Embryonic facial prominence (tissue), 1 donor: ENCODE measurements around the gene CDON.

Experiments used
- DNase-seq: peaks from one replicate; pipeline ENCODE4 v3.0.0-alpha.2; 2016; ENCODE audit errors: extremely low spot score

The CDON gene

GRCh38 chr11:125956391-125957134 is 106.1 kb downstream of the CDON start:
- DNase-seq, result no peak

- DNase-seq, result no peak
Observed at GRCh38 chr11:125955856-125956255, 106.8 kb downstream of the CDON start.

- no peak for DNase-seq
Observed at GRCh38 chr11:125954945-125955640, 107.6 kb downstream of the CDON start.

- no peak for DNase-seq
Observed at GRCh38 chr11:125954123-125954944, 108.3 kb downstream of the CDON start.

- no peak for DNase-seq
Observed at GRCh38 chr11:125953401-125953935, 109.2 kb downstream of the CDON start.

- DNase-seq, result no peak
Observed at GRCh38 chr11:125952973-125953372, 109.7 kb downstream of the CDON start.

- DNase-seq, result no peak
Observed at GRCh38 chr11:125952559-125952958, 110.1 kb downstream of the CDON start.

GRCh38 chr11:125951731-125952130 is 110.9 kb downstream of the CDON start:
- no peak for DNase-seq

GRCh38 chr11:125950696-125951651 is 111.7 kb downstream of the CDON start:
- no peak for DNase-seq

- DNase-seq, result no peak
Observed at GRCh38 chr11:125950178-125950490, 112.5 kb downstream of the CDON start.

- DNase-seq, result no peak
Observed at GRCh38 chr11:125949271-125950177, 113.1 kb downstream of the CDON start.

GRCh38 chr11:125948278-125949051 is 114.2 kb downstream of the CDON start:
- no peak for DNase-seq

GRCh38 chr11:125947419-125948277 is 115.0 kb downstream of the CDON start:
- no peak for DNase-seq

- DNase-seq, result no peak
Observed at GRCh38 chr11:125946712-125947418, 115.8 kb downstream of the CDON start.

- no peak for DNase-seq
Observed at GRCh38 chr11:125945797-125946520, 116.7 kb downstream of the CDON start, which contains the start of gene VSIG10L2. VSIG10L2 (plus strand) TSS chr11:125946044; CDS start chr11:125946056, 12 bp downstream.

- no peak for DNase-seq
Observed at GRCh38 chr11:125945011-125945796, 117.5 kb downstream of the CDON start.
